H1 (cell line): Measurements from ENCODE around the gene ZBP1. TPM values are rescaled to one million over a fixed set of nuclear protein-coding genes. Genes with fewer than 3 reads are reported as not detected.
"Not testable (repeated sequence)": the region's sequence is repeated elsewhere in the genome, so short reads cannot be mapped to it uniquely, and the experiment has no call there.

Experiments
- CTCF ChIA-PET: fragments of 300-600 bp; sonication (Branson Sonifier 250); formaldehyde crosslinking; loops from one replicate; lab custom pipeline; 2021; ENCODE audit not compliant: partially characterized antibody; lab: Charles Lee
- POLR2A ChIA-PET: fragments of 300-600 bp; sonication (Branson Sonifier 250); formaldehyde crosslinking; loops from one replicate; lab custom pipeline; 2021; ENCODE audit warnings: inconsistent platforms; ENCODE audit not compliant: partially characterized antibody; lab: Charles Lee
- DNase-seq, 2 experiments: peaks; one replicate each; pipeline versions ENCODE4 v3.0.0 to v3.0.0-alpha.2; 2010 to 2022; ENCODE audit warnings: low spot score in 2 of 2, low read depth in 1 of 2, mixed read lengths in 1 of 2
- FAIRE-seq: peaks from 2 replicates; lab custom pipeline; 2011; peaks lifted over from hg19 to GRCh38; lab: Jason Lieb, UNC
- H2AFZ ChIP-seq: 2 replicates; pipeline ENCODE4 v1.8.1; 2012; ENCODE audit warnings: low read length, inconsistent platforms
- H2AK5ac ChIP-seq: 2 replicates; pipeline ENCODE4 v1.6.1; 2013; ENCODE audit warnings: low read depth, low read length
- H2BK120ac ChIP-seq: replicated peaks from 2 replicates; pipeline ENCODE3; 2013; ENCODE audit warnings: low read depth, low read length, inconsistent platforms
- H2BK12ac ChIP-seq: 2 replicates; pipeline ENCODE4 v1.6.1; 2013; ENCODE audit warnings: low read depth, low read length
- H2BK15ac ChIP-seq: 2 replicates; pipeline ENCODE4 v1.6.1; 2013; ENCODE audit warnings: low read length
- H2BK20ac ChIP-seq: 2 replicates; pipeline ENCODE4 v1.6.1; 2013; ENCODE audit warnings: low read length
- H2BK5ac ChIP-seq: 2 replicates; pipeline ENCODE4 v1.6.1; 2013; ENCODE audit warnings: low read depth, low read length
- H3K14ac ChIP-seq: 2 replicates; pipeline ENCODE4 v1.6.1; 2013; ENCODE audit warnings: inconsistent platforms; ENCODE audit not compliant: insufficient read length
- H3K18ac ChIP-seq: 2 replicates; pipeline ENCODE4 v1.6.1; 2013; ENCODE audit warnings: low read length; ENCODE audit errors: extremely low read depth
- H3K23ac ChIP-seq: 2 replicates; pipeline ENCODE4 v1.6.1; 2013; ENCODE audit warnings: inconsistent platforms; ENCODE audit not compliant: insufficient read length
- H3K23me2 ChIP-seq: 2 replicates; pipeline ENCODE4 v1.6.1; 2013; ENCODE audit warnings: low read depth, low read length
- H3K27ac ChIP-seq: 2 replicates; pipeline ENCODE4 v1.6.1; 2011; ENCODE audit warnings: low read depth, low read length, inconsistent platforms
- H3K27me3 ChIP-seq, 4 experiments: replicated peaks in 1 of 4; 1 replicate in 1 of 4; 2 replicates in 3 of 4; pipeline versions ENCODE4 v1.6.1 to v1.8.1; 2011 to 2013; ENCODE audit warnings: low read length in 3 of 4, mild to moderate bottlenecking in 3 of 4, inconsistent platforms in 2 of 4, mixed read lengths in 2 of 4, moderate library complexity in 1 of 4; ENCODE audit not compliant: control insufficient read depth in 3 of 4, insufficient read depth in 3 of 4; ENCODE audit errors: extremely low read depth in 1 of 4
- H3K36me3 ChIP-seq, 4 experiments: 2 replicates each; pipeline versions ENCODE4 v1.6.1 to v1.8.1; 2011 to 2013; ENCODE audit warnings: mild to moderate bottlenecking in 4 of 4, low read length in 3 of 4, moderate library complexity in 2 of 4, control low read depth in 1 of 4, inconsistent platforms in 1 of 4; ENCODE audit not compliant: insufficient read depth in 4 of 4, control insufficient read depth in 2 of 4
- H3K4ac ChIP-seq: replicated peaks from 2 replicates; pipeline ENCODE3; 2013; ENCODE audit warnings: low read length, low read depth, mixed read lengths, inconsistent platforms; ENCODE audit not compliant: insufficient read length
- H3K4me1 ChIP-seq, 4 experiments: replicated peaks in 1 of 4; 1 replicate in 1 of 4; 2 replicates in 3 of 4; pipeline versions ENCODE4 v1.6.1 to v1.8.1; 2011 to 2013; ENCODE audit warnings: low read length in 3 of 4, inconsistent platforms in 2 of 4, mixed read lengths in 1 of 4; ENCODE audit not compliant: insufficient read depth in 4 of 4, control insufficient read depth in 3 of 4
- H3K4me2 ChIP-seq, 2 experiments: 2 replicates each; pipeline versions ENCODE4 v1.6.1 to v1.8.1; 2011 to 2013; ENCODE audit warnings: low read depth in 2 of 2, low read length in 2 of 2, control low read depth in 1 of 2, inconsistent platforms in 1 of 2, mild to moderate bottlenecking in 1 of 2; ENCODE audit not compliant: insufficient read depth in 1 of 2
- H3K4me3 ChIP-seq, 4 experiments: fragments of 200-600, 300-600 bp in 1 of 4; sonication (generic), shearing (Covaris generic), sonication (Bioruptor Twin) in 1 of 4; 2 replicates each; pipeline versions ENCODE4 v1.5.1 to v1.8.1; 2011 to 2016; ENCODE audit warnings: low read length in 4 of 4, low read depth in 3 of 4, control low read depth in 2 of 4, inconsistent platforms in 2 of 4, mild to moderate bottlenecking in 2 of 4, mixed read lengths in 1 of 4, moderate library complexity in 1 of 4; ENCODE audit not compliant: insufficient read depth in 2 of 4; ENCODE audit errors: extremely low read depth in 1 of 4
- H3K56ac ChIP-seq: replicated peaks from 2 replicates; pipeline ENCODE3; 2013; ENCODE audit warnings: low read depth, mild to moderate bottlenecking, mixed read lengths, low read length, inconsistent platforms; ENCODE audit not compliant: insufficient read length
- H3K79me1 ChIP-seq: 2 replicates; pipeline ENCODE4 v1.6.1; 2013; ENCODE audit warnings: low read depth, low read length, control low read depth
- H3K79me2 ChIP-seq, 2 experiments: 2 replicates each; pipeline versions ENCODE4 v1.6.1 to v1.8.1; 2012 to 2013; ENCODE audit warnings: low read length in 2 of 2, mild to moderate bottlenecking in 2 of 2, inconsistent platforms in 1 of 2; ENCODE audit not compliant: insufficient read depth in 2 of 2, control insufficient read depth in 1 of 2
- H3K9ac ChIP-seq, 4 experiments: replicated peaks in 1 of 4; 1 replicate in 1 of 4; 2 replicates in 3 of 4; pipeline versions ENCODE4 v1.6.1 to v1.8.1; 2011 to 2013; ENCODE audit warnings: low read depth in 3 of 4, low read length in 3 of 4, control low read depth in 2 of 4, mild to moderate bottlenecking in 2 of 4, moderate library complexity in 2 of 4, inconsistent platforms in 1 of 4; ENCODE audit errors: extremely low read depth in 1 of 4
- H3K9me3 ChIP-seq, 2 experiments: 2 replicates each; pipeline versions ENCODE4 v1.6.1 to v1.8.1; 2012 to 2013; ENCODE audit warnings: mild to moderate bottlenecking in 2 of 2, moderate library complexity in 2 of 2, control low read depth in 1 of 2, inconsistent platforms in 1 of 2, low read depth in 1 of 2, low read length in 1 of 2, mixed read lengths in 1 of 2; ENCODE audit not compliant: insufficient read depth in 2 of 2
- H4K20me1 ChIP-seq, 2 experiments: replicated peaks in 1 of 2; 2 replicates each; pipeline versions ENCODE3 to v1.8.1; 2011 to 2013; ENCODE audit warnings: inconsistent platforms in 2 of 2, low read length in 2 of 2, mild to moderate bottlenecking in 1 of 2; ENCODE audit not compliant: insufficient read depth in 2 of 2, control insufficient read depth in 1 of 2
- H4K5ac ChIP-seq: 2 replicates; pipeline ENCODE4 v1.6.1; 2013; ENCODE audit warnings: low read length, low read depth, mixed read lengths, inconsistent platforms; ENCODE audit not compliant: insufficient read length
- H4K8ac ChIP-seq: 2 replicates; pipeline ENCODE4 v1.8.0; 2013; ENCODE audit warnings: mild to moderate bottlenecking, moderate library complexity, low read length, inconsistent platforms; ENCODE audit not compliant: insufficient read depth; ENCODE audit errors: extremely low read depth
- H4K91ac ChIP-seq: replicated peaks from 2 replicates; pipeline ENCODE3; 2013; ENCODE audit warnings: low read length, mixed read lengths, inconsistent platforms; ENCODE audit not compliant: insufficient read length
- WGBS, 2 experiments: shearing (Covaris generic) in 1 of 2; methylation state at CpG; one replicate each; pipeline versions ENCODE4 v1.1.6 to v1.1.7; 2013 to 2015; ENCODE audit warnings: low lambda C conversion rate in 2 of 2, mixed read lengths in 2 of 2, inconsistent platforms in 1 of 2, low coverage in 1 of 2, missing lambda C conversion rate in 1 of 2; ENCODE audit not compliant: insufficient replicate concordance in 2 of 2, insufficient coverage in 1 of 2, insufficient read length in 1 of 2; ENCODE audit errors: extremely low coverage in 1 of 2, missing lambda C conversion rate in 1 of 2; 5-methylcytosine and 5-hydroxymethylcytosine counted together
- polyA plus RNA-seq, 7 experiments: library from polyadenylated mRNA; depleted of rRNA in 3 of 7; stranded (reverse) in 5 of 7; unstranded in 2 of 7; fragments of >200 nt in 5 of 7; fragments of 200-250 nt in 2 of 7; gene quantifications; 1 replicate in 5 of 7; 2 replicates in 1 of 7; 4 replicates in 1 of 7; pipeline versions ENCODE4 v1.2.1 to v1.2.3, GENCODE V29; 2011 to 2013; ENCODE audit warnings: missing spikeins in 2 of 7, mixed read lengths in 2 of 7
- total RNA-seq: library from RNA; stranded (reverse); fragmentation: NEBNext Ultra II Directional; extraction: Animal tissue kit (Norgen Biotek cat#: 25700); gene quantifications from 2 replicates; pipeline ENCODE4 v1.2.1, GENCODE V29; 2021

ZBP1 gene
- total and polyA plus RNA-seq, 2 of the 8 experiments (the other 6 are each of a cell fraction or from before 2014, with no cell fraction given) = not detected

- not testable (repeated sequence) for H4K91ac ChIP-seq
These were observed 8.7 kb upstream of the ZBP1 start for GRCh38 chr20:57628962-57629308.

More at GRCh38 chr20:57628962-57629308, 8.7 kb upstream of the ZBP1 start:
- H3K36me3 ChIP-seq, H4K20me1 ChIP-seq, H3K23me2 ChIP-seq, H3K4ac ChIP-seq, H2BK15ac ChIP-seq, H3K23ac ChIP-seq, H3K4me2 ChIP-seq, H2BK12ac ChIP-seq, H3K4me1 ChIP-seq, H3K18ac ChIP-seq, H3K79me2 ChIP-seq, H3K27me3 ChIP-seq, H2BK120ac ChIP-seq, H3K56ac ChIP-seq, H3K14ac ChIP-seq, H3K4me3 ChIP-seq, H3K9me3 ChIP-seq, H2BK5ac ChIP-seq, FAIRE-seq, H3K9ac ChIP-seq, H2AFZ ChIP-seq, H3K27ac ChIP-seq, H4K8ac ChIP-seq, H3K79me1 ChIP-seq, POLR2A ChIA-PET, H2BK20ac ChIP-seq, H2AK5ac ChIP-seq, H4K5ac ChIP-seq: not testable (repeated sequence)
- WGBS, 2 experiments = 96% methylated on average over 10 of the region's 12 CpGs; no CpG with 5 or more reads in 1 of the 2 experiments
- DNase-seq = peak in 1 of 2 experiments; percentile 34
- CTCF ChIA-PET = interaction anchor here (0.6 to 2.3 kb wide), 6 partner anchors 9 to 1171 kb away, joined by 3 to 6 read pairs (median 4); partner anchors contain the start of gene ZBP1
